Medulla oblongata (tissue), 1 donor: ENCODE measurements around the gene TNIP1.

ENCODE experiments used
- DNase-seq: peaks from one replicate; pipeline ENCODE4 v3.0.0-alpha.2; 2015; ENCODE audit errors: extremely low spot score

The TNIP1 gene

GRCh38 chr5:151080613-151081430 is at the start of gene TNIP1:
TNIP1 (minus strand) TSS chr5:151081034; CDS start chr5:151065095, 15,939 bp downstream.
- DNase-seq = peak; percentile 94

- no peak for DNase-seq
Observed at GRCh38 chr5:151130235-151130921, 49.5 kb upstream of the TNIP1 start.

GRCh38 chr5:151128817-151129216 is 48.0 kb upstream of the TNIP1 start:
- DNase-seq = no peak

GRCh38 chr5:151127926-151128325 is 47.1 kb upstream of the TNIP1 start:
- DNase-seq = no peak

- peak; percentile 75 for DNase-seq
Observed at GRCh38 chr5:151126199-151126645, 45.4 kb upstream of the TNIP1 start.

GRCh38 chr5:151125421-151125820 is 44.6 kb upstream of the TNIP1 start:
- peak; percentile 47 for DNase-seq

- no peak for DNase-seq
Observed at GRCh38 chr5:151123897-151124751, 43.3 kb upstream of the TNIP1 start.

GRCh38 chr5:151122828-151123227 is 42.0 kb upstream of the TNIP1 start:
- no peak for DNase-seq

- peak; percentile 77 for DNase-seq
Observed at GRCh38 chr5:151121665-151122064, 40.8 kb upstream of the TNIP1 start.

GRCh38 chr5:151121095-151121494 is 40.3 kb upstream of the TNIP1 start:
- no peak for DNase-seq

- DNase-seq = no peak
Observed at GRCh38 chr5:151118913-151119575, 38.2 kb upstream of the TNIP1 start.

GRCh38 chr5:151115272-151115905 is 34.6 kb upstream of the TNIP1 start:
- peak; percentile 75 for DNase-seq

GRCh38 chr5:151113651-151114050 is 32.8 kb upstream of the TNIP1 start:
- DNase-seq = no peak

GRCh38 chr5:151110992-151111391 is 30.2 kb upstream of the TNIP1 start:
- no peak for DNase-seq

- DNase-seq = no peak
Observed at GRCh38 chr5:151110122-151110681, 29.4 kb upstream of the TNIP1 start.

- no peak for DNase-seq
Observed at GRCh38 chr5:151108566-151108965, 27.7 kb upstream of the TNIP1 start.

GRCh38 chr5:151107738-151108520 is 27.1 kb upstream of the TNIP1 start:
- DNase-seq = peak; percentile 72

GRCh38 chr5:151107084-151107483 is 26.2 kb upstream of the TNIP1 start:
- no peak for DNase-seq

GRCh38 chr5:151106509-151106908 is 25.7 kb upstream of the TNIP1 start:
- DNase-seq = no peak

GRCh38 chr5:151106043-151106442 is 25.2 kb upstream of the TNIP1 start:
- DNase-seq = no peak
